Measurements from ENCODE around the gene TTLL6.
"Not testable (repeated sequence)": the region's sequence is repeated elsewhere in the genome, so short reads cannot be mapped to it uniquely, and the experiment has no call there.

TTLL6 gene

DNA sequence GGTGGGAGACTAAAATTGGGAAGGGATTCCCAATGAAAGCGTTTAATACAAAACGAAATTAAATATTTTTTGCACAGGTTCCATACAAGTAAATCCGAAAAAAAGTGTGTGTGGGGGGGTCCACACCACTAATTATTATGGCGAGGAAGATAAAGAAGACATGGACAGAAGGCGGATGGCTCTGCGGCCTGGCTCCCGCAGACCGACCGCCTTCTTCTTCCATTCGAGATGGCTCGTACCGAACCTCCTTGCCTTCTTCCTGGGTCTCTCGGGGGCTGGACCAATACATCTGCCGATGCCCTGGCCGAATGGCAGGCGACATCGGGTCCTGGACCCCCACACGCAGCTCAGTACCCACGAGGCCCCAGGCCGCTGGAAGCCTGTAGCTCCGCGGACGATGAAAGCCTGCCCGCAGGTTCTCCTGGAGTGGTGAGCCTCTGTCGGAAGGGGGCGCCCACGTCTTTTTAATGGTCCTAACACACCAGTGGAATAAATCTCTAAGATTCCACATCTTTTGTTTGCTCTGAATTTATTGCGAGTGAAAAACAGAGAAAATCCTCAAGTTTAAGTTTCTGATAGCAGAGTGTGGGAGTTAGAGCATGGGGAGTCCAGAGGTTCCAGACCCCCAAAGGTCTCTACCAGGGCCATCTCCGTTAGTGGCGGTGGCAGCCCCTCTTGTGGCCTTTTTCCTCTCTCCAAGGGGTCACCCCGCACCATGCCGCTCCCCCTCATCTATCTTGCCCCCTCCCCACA is 92.6 kb downstream of the TTLL6 start:
- no peak for DNase-seq (ENCODE audit: low read depth, low spot score)

DNA sequence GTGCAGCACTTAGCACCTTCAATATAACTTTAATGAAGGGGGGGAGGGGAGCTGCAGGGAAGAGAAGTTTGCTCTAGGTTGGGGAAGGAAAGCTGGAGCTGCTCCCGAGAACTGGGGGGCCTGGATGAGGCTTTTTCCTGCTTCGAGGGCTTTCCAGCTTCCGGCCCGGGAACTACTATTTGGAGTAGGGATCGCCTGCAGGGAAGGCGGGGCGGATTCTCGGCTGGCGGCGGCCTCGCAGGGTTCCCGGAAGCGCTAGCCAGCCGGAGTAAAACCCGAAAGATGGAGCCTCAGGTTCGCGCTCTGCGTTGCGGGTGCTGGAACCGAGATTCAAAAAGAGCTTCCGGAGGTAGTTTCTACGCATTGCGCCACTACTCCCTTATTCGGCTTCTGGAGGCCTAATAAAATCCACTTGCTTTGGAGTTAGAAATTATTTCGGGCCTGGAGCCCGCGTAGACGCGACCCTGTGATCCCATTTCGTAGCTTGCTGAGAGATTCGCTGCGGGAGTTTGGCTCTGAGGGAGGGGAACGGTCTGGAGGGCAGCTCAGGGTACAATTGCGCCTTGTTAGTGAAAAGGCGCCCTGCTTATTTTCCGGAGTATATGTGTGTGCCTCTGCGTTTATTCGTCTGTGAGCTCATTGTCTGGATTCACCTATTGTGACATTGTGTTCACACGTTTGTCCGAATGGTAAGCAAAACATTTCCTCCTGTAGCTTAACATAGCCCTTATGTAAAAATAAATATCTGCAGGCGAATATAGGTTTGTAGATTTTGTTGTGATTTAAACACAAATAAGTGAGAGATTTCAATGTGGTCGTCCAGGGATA is 93.4 kb downstream of the TTLL6 start:
- DNase-seq (ENCODE audit: low read depth, low spot score) = no peak

DNA sequence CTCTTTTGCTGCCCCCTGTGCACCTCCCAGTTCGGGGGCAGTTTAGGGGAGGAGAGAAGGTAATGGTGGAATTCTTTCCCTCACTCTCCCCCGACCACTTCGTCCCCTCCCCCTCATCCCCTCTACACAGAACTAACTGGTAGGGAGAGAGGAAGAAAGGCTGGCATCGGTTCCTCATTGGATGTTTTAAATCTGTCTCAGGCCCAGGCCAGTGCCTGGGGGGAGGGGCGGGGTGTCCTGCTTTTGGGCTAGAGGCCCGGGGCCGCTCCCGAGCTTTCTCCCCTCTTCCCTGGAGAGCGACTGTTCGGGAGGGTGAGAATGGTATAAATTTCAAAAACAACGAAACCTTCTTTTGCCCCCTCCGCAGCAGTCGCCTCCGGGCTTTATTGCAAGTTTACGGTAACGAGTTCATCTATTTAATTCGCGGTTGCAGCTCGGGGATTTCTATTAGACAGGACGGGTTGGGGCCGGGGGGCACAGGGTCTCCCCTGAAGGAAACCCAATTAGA is 94.1 kb downstream of the TTLL6 start, which contains the start of gene PRAC2:
Gene PRAC2 (plus strand): TSS at position 271 of the 508 bp plus-strand sequence. CDS start 1,226 bp downstream, outside the sequence.
- no peak for DNase-seq (ENCODE audit: low read depth, low spot score)

DNA sequence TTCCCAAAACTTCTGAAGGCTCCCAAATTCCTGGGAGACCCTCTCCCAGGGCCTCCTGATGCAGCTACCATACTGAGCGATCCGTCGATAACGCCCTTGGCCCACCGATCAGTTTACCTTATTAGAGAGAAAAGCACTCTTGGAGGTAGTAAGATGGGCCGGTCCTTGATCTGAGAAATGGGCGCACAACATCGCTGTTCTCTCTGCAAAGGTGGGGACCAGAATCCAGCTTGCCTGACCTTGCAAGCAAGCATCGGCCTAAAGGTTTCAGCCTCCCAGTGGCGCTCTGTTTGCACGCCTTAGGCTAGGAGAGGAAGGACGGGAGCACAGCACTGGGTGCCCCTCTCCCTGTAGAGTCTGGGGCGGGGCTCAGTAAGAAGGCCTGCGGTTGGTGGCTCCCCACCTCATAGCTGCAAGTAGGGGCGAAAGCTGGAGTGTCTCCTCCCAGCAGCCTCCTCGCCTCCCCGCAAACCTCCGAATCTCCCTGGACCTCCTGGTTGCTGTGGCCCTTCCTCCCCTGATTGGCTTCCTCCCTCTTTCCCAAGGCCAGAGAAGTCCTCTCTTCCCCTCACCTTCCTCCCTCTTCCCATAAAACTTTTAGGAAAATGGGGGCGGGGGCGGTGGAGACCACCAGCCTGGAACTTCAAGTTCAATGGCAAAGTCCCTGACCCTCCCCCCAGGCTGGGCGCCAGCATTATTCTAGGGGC is 94.7 kb downstream of the TTLL6 start, which contains the start of gene PRAC1:
Gene PRAC1 (minus strand): TSS at position 318 of the 707 bp plus-strand sequence. CDS start 126 bp downstream, at position 192.
- DNase-seq (ENCODE audit: low read depth, low spot score) = no peak

DNA sequence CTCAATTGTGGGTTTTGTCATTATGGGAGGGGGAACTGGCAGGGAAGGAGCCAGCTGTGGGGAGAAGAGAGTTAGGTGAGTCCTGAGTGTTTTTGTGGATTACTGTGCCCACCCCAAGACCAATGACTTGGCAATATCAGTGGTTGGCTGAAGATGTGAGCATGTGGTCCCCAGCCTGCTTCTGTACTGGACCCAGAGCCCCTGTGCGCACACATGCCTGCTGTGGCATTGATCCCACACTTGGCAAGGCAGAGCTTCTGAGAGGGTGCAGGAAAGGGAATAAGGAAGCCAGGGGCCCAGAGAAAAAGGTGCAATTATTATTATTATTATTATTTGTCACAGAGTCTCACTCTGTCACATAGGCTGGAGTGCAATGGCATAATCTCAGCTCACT is 96.0 kb downstream of the TTLL6 start:
- DNase-seq (ENCODE audit: low read depth, low spot score) = no peak

DNA sequence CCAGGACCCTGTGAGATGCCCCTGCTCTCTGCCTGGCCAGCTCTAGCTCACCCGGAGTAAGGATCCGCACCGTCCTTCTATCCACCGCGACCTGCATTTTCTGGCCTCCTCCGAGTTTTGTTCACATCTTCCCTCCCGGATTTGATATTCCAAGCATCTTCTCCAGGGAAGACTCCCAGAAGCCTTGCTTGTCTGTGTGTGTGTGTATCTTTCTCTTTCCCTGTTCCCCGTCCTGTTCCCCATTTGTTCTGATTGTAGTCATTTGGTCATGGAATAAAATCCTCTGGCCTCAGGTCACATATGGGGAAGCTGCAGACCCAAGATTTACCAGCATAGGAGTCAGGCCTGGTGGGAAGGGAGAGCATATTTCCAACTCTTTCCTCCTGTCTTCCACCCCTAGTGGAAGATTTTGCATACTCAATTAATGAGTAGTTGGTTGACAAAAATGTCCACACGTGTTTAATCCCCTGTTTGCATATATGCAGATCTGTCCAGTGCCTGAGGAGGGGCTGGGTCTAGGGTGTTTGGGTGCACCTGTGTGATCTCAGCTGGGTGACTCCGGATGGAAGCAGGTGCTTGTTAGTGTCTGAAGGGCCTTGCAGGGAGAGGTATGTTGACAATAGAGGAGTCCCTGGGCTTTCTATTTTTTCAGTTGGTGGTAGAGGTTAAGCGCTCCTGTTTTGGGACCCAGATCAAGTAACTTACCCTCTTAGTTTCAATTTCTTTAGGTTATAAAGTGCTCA is 96.6 kb downstream of the TTLL6 start:
- DNase-seq (ENCODE audit: low read depth, low spot score) = no peak

DNA sequence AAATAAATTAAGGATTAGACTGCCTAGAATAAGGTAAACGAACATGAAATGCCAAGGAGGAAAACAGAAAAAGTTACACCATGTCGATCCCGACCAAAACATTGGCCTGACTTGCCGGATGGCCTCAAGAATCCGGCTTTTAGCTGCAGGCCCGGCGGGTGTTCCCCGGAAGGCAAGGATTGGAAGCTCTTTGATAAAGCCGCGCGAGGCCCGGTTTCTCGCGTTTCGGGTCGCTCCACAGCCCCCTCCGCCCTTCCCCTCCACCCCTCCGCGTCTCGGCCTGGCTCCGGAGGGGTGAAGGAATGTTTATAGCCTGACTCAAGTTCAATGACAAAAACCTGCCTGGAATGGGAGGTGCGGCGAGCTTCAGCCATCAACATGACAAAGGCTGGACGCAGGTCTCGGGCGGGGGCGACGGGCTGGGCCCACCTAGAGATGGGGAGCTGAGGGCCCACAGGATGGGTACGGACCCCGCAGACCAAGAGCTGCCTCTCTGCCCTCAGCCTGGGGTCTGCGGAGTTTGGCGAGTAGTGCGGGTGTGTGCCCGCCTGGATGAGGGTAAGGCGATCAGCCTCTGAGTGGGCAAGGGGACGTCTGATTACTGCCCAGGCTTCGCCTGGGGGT is 97.3 kb downstream of the TTLL6 start:
- peak; percentile 74 for DNase-seq (ENCODE audit: low read depth, low spot score)

DNA sequence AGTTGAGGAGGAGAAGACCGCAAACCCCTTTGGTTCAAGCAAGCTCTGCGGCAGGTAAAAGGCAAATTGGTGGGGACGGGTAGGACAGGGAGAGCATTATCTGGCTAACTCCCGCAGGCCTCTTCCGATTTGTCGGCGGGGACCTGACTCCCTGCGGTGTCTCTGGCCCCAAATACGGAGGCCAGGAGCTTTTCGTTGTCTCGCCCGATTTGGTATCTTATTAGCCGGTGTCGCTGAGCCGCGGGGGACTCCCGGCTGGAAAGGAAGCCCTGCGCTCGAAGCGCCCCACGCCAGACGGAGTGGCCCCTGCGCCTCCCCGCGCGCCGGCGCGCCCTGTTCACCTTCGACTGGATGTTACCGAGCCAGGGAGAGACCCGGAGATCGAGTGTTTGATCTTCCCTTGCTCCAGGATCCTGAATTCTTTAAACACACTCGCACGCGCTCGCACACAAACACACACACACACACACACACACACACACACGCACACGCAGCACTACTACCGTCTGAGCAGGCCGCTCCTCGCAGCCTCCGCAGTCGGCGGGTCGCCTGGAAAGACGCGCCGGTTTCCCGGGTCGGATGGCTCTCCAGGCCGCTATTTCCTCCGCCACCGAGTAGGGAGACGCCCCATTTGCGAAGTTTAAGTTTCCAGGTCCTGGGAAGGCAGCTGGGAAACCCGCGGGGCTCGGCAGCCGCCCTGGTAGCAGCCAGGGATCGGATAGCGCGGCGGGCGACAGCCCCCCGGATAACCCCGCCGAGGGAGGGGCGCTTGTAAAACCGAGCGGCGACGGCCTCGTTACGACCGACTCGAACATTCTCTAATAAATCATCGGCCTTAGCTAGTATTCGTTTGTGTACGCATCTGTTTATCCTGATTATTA is 98.0 kb downstream of the TTLL6 start:
- DNase-seq (ENCODE audit: low read depth, low spot score) = no peak

DNA sequence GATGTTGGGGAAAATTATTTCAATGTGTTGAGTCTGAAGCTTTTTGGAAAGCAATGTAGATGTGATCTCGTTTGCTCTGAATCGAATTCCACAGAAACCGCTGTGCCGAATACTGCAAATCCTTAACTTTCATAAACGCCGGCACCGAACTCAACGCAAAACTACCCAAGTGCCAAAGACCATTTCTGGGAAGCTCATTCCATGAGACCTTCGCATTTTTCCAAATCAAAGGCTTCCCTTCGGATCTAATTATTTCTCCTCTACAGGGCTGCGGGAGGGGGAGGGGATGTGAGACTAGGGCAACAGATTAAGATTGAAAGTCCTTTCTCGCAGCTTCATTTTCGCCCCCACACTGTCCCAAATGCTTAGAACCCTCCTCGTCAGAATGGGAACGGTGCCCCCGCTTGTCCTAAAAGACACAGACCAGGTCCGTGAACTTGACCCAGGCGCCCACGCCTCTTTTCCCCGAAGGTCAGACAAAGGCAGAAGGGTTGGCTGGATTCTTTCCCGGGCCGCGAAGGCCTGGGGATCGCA is 98.7 kb downstream of the TTLL6 start:
- no peak for DNase-seq (ENCODE audit: low read depth, low spot score)

DNA sequence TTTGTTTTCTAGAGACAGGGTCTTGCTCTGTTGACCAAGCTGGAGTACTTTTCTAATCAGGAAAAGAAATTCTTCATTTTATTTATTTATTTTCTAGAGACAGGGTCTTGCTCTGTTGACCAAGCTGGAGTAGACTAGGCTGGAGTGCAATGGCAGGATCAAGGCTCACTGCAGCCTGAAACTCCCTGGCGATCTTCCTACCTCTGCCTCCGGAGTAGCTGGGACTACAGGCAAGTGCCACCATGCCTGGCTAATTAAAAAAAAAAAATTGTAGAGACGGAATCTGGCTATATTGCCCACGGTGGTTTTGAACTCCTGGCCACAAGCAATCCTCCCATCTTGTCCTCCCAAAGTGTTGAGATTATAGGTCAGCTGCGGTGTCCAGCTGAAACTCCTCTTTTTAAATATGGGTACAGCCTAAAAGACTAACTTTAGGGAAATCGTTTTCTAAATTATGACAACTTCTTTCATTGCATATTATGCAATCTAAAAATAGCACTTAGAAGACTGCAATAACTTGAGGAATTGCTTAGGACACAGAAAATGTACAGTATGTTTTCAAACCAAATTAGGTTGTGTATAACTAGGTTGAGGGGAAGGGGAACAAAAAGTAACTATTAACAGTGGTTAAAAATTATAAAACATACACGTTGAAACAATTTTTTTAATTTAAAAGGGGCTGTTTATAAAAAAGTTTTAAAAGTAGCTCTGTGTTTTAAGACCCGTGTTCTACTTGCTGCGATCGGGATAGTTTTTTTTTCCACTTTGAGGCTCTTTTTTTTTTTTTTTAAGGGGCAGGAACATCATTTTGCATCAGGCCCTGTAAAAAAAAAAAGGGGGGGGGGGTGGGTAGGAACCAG is 99.4 kb downstream of the TTLL6 start:
- DNase-seq (ENCODE audit: low read depth, low spot score) = no peak

DNA sequence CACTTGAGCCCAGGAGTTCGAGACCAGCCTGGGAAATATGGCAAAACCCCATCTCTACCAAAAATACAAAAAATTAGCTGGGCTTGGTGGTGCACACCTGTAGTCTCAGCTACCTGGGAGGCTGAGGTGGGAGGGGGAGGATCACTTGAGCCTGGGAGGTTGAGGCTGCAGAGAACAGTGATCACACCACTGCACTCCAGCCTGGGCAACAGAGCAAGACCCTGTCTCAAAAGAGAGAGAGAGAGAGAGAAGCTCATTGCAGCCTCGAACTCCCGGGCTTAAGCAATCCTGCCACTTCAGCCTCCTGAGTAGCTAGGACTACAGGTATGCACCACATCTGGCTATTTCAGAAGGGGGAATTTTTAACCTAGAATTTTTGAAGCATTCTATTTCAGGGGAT is 100.5 kb downstream of the TTLL6 start:
- not testable (repeated sequence) for DNase-seq (ENCODE audit: low read depth, low spot score)

DNA sequence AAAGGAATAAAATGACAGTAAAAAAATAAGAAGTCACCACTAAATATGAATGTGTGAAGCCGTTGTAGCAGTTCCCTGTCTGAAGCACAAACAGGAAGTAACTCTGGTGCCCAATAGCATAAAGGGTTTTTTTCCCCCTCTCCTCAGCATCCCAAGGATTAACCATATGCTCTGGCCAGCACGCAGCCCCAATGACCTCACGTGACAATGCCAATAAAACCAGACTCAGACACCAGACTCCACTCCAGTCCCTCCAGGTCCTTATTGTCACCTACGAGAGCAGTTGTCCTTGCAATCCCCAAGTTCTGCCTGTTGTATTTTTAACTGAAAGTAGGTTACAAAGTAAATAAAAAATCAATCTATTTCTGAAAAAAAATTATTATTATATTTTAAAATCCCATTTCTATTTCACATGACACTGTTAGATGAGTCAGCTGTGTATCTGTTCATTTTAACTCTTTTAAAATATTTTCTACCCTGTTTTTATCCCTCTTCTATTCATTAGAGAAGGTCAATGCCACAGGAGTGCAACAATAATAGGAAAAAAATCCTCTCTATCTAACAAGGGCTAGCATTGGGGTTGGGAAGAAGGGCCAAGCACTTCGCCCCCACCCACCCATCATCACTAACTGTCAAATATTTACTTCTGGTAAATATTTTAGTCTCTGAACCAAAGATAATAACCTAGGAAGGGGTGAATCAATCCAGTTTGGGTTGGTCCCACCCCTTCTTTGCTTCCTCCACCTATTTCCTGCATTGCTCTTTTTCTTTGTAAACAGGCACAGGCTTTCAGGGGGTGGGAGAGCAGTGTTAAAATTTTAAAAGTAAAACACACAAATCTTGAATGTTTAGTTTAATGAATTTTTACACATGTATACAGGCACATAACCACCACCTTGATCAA is 101.3 kb downstream of the TTLL6 start:
- no peak for DNase-seq (ENCODE audit: low read depth, low spot score)

Measured in iPS DF 19.7 (cell line).